ENCODE measurements around the gene EXOC2. TPM values are rescaled to one million over a fixed set of nuclear protein-coding genes. Genes with fewer than 3 reads are reported as not detected.
A peak's percentile ranks its signal among the peaks of the same experiment; 100 is the strongest.

Gene EXOC2
- total and polyA plus RNA-seq, 10 of the 15 experiments (the other 5 are each of a cell fraction or from before 2014, with no cell fraction given), result 8.7 to 32.8 (median 20.7) TPM

GRCh38 chr6:693723-694009, 727 bp upstream of the EXOC2 start (continued):
- no peak for TF ChIP-seq ATF2 (IDR thresholded peaks at IDR 0.05; ENCODE audit: low read length)

GRCh38 chr6:692356-692851, 535 bp downstream of the EXOC2 start:
- H4K20me1 ChIP-seq (ENCODE audit: control insufficient read depth, insufficient read depth), result no peaks in the 10 kb centered on the region
- intact Hi-C loops (cut with micrococcal nuclease; ENCODE audit: unreplicated experiment), result no loop called here
- RAD21 ChIA-PET (ENCODE audit: unreplicated experiment), result no interaction called here
- BruUV-seq (replicated peaks), result no TSS peak
- 1% methylated on average over 33 of the region's 45 CpGs for WGBS (ENCODE audit: insufficient coverage, insufficient replicate concordance, low lambda C conversion rate, missing lambda C conversion rate)
- H3K27ac ChIP-seq (ENCODE audit: control insufficient read depth, insufficient read depth), result peak overlapping the region; percentile 10
- H3K4me2 ChIP-seq (ENCODE audit: control insufficient read depth, insufficient read depth), result peak overlapping the region; percentile 49
- peak; percentile 87 for FAIRE-seq
- no peaks in the 10 kb centered on the region for H3K4me1 ChIP-seq (ENCODE audit: control insufficient read depth, insufficient read depth, low read length)
- SMC1A ChIA-PET (ENCODE audit: uncharacterized antibody, unreplicated experiment), result interaction anchor here (0.6 to 2.1 kb wide), 5 partner anchors 9 to 29 kb away, joined by 3 to 6 read pairs (median 3); no protein-coding TSS in a partner anchor
- H3K9me3 ChIP-seq (replicated peaks; ENCODE audit: control insufficient read depth, insufficient read depth, low read length), result no peaks in the 10 kb centered on the region
- H3K9ac ChIP-seq (ENCODE audit: control insufficient read depth, insufficient read depth, low read length), result peak overlapping the region; percentile 64; the same call in 1 of the 2 replicates
- no peaks in the 10 kb centered on the region for H3K27me3 ChIP-seq (replicated peaks in 1 of 2; ENCODE audit: control insufficient read depth in 2 of 2, insufficient read depth in 2 of 2, low read length in 1 of 2)
- peak overlapping the region; percentile 76 for H3K4me3 ChIP-seq
- peak; percentile 26 for DNase-seq (ENCODE audit: low read depth, low spot score)
- POLR2A ChIA-PET, result interaction anchor here (0.7 to 2.9 kb wide), 2 partner anchors 9 to 195 kb away, joined by 3 to 10 read pairs; no protein-coding TSS in a partner anchor
- in situ Hi-C loops (cut with MboI), result no loop called here
- H3K36me3 ChIP-seq (ENCODE audit: control insufficient read depth in 2 of 2, insufficient read depth in 2 of 2, low read length in 1 of 2), result peaks cover 2 to 9% of the 10 kb centered on the region in 2 experiments; a peak in 2 of 4 replicates
- CTCF ChIA-PET, result interaction anchor here (0.9 to 1.6 kb wide), 5 partner anchors 12 to 501 kb away, joined by 3 to 6 read pairs (median 4); no protein-coding TSS in a partner anchor
- H3K79me2 ChIP-seq (ENCODE audit: control insufficient read depth, insufficient read depth, low read length), result peaks cover 30% of the 10 kb centered on the region
- peak overlapping the region; percentile 94 for H2AFZ ChIP-seq (ENCODE audit: control insufficient read depth, low read depth, low read length)
- peak; percentile 92 for ATAC-seq
- TF ChIP-seq SUPT20H (IDR thresholded peaks at IDR 0.05; ENCODE audit: borderline replicate concordance, control insufficient read depth, low read depth, low read length), result no peak
- TF ChIP-seq BRCA1 (IDR thresholded peaks at IDR 0.05; ENCODE audit: low read depth, low read length), result no peak
- peak; percentile 88 for TF ChIP-seq SMARCA5 (IDR thresholded peaks at IDR 0.05)
- no peak for TF ChIP-seq RAD51 (IDR thresholded peaks at IDR 0.05)
- no peak for TF ChIP-seq ATF7 (IDR thresholded peaks at IDR 0.05; ENCODE audit: low read depth)
- 0 out of 2 replicates have a peak, but pooled peaks have one; percentile 19 for TF ChIP-seq NRF1 (conservative IDR thresholded peaks at IDR 0.05; ENCODE audit: low read depth, low read length)
- TF ChIP-seq SMAD5 (IDR thresholded peaks at IDR 0.05; ENCODE audit: low read depth), result no peak
- 0 out of 2 replicates have a peak, but pooled peaks have one; percentile 24 for TF ChIP-seq RB1 (IDR thresholded peaks at IDR 0.05; ENCODE audit: borderline replicate concordance)
- no peak for TF ChIP-seq CHD2 (IDR thresholded peaks at IDR 0.05; ENCODE audit: borderline replicate concordance, low read depth, low read length)
- TF ChIP-seq FOS (IDR thresholded peaks at IDR 0.05; ENCODE audit: borderline replicate concordance, extremely low read depth, insufficient read length), result no peak
- TF ChIP-seq ZBTB40 (IDR thresholded peaks at IDR 0.05; ENCODE audit: borderline replicate concordance), result no peak
- peak; percentile 59 for TF ChIP-seq YY1 (IDR thresholded peaks at IDR 0.05; ENCODE audit: low read depth, low read length)
- peak; percentile 64 for TF ChIP-seq CREB1 (IDR thresholded peaks at IDR 0.05; ENCODE audit: low read depth)
- TF ChIP-seq POLR2AphosphoS5 (IDR thresholded peaks at IDR 0.05; ENCODE audit: low read length), result 0 out of 2 replicates have a peak, but pooled peaks have one; percentile 1
- 0 out of 3 replicates have a peak, but pooled peaks have one; percentile 47 for TF ChIP-seq POU2F2 (IDR thresholded peaks at IDR 0.05; ENCODE audit: borderline replicate concordance, low read depth, low read length)
- no peak for TF ChIP-seq BHLHE40 (IDR thresholded peaks at IDR 0.05; ENCODE audit: borderline replicate concordance in 1 of 2, low read depth in 2 of 2, low read length in 1 of 2)
